ENCODE data around the gene NUP210.
"Not testable (repeated sequence)": the region's sequence is repeated elsewhere in the genome, so short reads cannot be mapped to it uniquely, and the experiment has no call there.

The NUP210 gene

GRCh38 chr3:13429631-13430291, 9.6 kb upstream of the NUP210 start:
- DNase-seq, result no peak

GRCh38 chr3:13428678-13429077, 8.6 kb upstream of the NUP210 start:
- DNase-seq, result not testable (repeated sequence)

- no peak for DNase-seq
Measured at GRCh38 chr3:13427662-13428603, 7.8 kb upstream of the NUP210 start.

GRCh38 chr3:13426591-13426990, 6.5 kb upstream of the NUP210 start:
- no peak for DNase-seq

- DNase-seq, result no peak
Measured at GRCh38 chr3:13425689-13426088, 5.6 kb upstream of the NUP210 start.

- peak; percentile 9 for DNase-seq
Measured at GRCh38 chr3:13424865-13425617, 4.9 kb upstream of the NUP210 start.

GRCh38 chr3:13424141-13424844, 4.2 kb upstream of the NUP210 start:
- DNase-seq, result no peak

- DNase-seq, result peak; percentile 22
Measured at GRCh38 chr3:13420831-13421765, 976 bp upstream of the NUP210 start.

- DNase-seq, result peak; percentile 48
Measured at GRCh38 chr3:13419505-13420044, 547 bp downstream of the NUP210 start.

- DNase-seq, result no peak
Measured at GRCh38 chr3:13417166-13417947, 2.8 kb downstream of the NUP210 start.

- peak; percentile 43 for DNase-seq
Measured at GRCh38 chr3:13415997-13416793, 3.9 kb downstream of the NUP210 start.

GRCh38 chr3:13415236-13415986, 4.7 kb downstream of the NUP210 start:
- DNase-seq, result no peak

GRCh38 chr3:13414040-13414729, 5.9 kb downstream of the NUP210 start:
- DNase-seq, result no peak

GRCh38 chr3:13411186-13411860, 8.8 kb downstream of the NUP210 start:
- peak; percentile 1 for DNase-seq

- no peak for DNase-seq
Measured at GRCh38 chr3:13408890-13409289, 11.2 kb downstream of the NUP210 start.

GRCh38 chr3:13407926-13408325, 12.2 kb downstream of the NUP210 start:
- no peak for DNase-seq

GRCh38 chr3:13407475-13407874, 12.6 kb downstream of the NUP210 start:
- DNase-seq, result no peak

- DNase-seq, result no peak
Measured at GRCh38 chr3:13406190-13406589, 13.9 kb downstream of the NUP210 start.
